ENCODE data around the gene KRTAP1-3.
"Not testable (repeated sequence)": the region's sequence is repeated elsewhere in the genome, so short reads cannot be mapped to it uniquely, and the experiment has no call there.

KRTAP1-3 gene

DNA sequence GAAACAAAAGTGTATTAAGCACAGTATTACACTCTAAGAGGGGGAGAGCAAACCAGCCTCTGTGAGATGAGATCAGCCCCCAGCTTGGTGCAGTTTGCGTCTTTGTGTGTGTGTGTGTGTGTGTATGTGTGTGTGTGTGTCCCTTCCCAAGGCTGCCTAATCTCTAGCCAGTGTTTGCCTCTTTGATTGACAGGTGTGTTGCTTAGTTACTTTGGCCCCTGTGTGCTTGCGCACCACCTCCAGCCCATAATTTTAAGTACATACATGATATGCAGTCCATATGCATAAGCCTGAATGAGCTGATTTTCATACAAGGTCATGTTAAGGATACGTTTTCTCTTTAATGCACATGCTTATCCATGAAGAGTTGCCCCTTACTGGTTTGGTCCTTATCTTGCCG is 32.9 kb downstream of the KRTAP1-3 start:
- H3K4me3 ChIP-seq (ENCODE audit: low read length), result no peak overlapping the region
- TF ChIP-seq, protein P1, sequence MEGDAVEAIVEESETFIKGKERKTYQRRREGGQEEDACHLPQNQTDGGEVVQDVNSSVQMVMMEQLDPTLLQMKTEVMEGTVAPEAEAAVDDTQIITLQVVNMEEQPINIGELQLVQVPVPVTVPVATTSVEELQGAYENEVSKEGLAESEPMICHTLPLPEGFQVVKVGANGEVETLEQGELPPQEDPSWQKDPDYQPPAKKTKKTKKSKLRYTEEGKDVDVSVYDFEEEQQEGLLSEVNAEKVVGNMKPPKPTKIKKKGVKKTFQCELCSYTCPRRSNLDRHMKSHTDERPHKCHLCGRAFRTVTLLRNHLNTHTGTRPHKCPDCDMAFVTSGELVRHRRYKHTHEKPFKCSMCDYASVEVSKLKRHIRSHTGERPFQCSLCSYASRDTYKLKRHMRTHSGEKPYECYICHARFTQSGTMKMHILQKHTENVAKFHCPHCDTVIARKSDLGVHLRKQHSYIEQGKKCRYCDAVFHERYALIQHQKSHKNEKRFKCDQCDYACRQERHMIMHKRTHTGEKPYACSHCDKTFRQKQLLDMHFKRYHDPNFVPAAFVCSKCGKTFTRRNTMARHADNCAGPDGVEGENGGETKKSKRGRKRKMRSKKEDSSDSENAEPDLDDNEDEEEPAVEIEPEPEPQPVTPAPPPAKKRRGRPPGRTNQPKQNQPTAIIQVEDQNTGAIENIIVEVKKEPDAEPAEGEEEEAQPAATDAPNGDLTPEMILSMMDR (conservative IDR thresholded peaks at IDR 0.05; ENCODE audit: low read depth, low read length), result no peak

DNA sequence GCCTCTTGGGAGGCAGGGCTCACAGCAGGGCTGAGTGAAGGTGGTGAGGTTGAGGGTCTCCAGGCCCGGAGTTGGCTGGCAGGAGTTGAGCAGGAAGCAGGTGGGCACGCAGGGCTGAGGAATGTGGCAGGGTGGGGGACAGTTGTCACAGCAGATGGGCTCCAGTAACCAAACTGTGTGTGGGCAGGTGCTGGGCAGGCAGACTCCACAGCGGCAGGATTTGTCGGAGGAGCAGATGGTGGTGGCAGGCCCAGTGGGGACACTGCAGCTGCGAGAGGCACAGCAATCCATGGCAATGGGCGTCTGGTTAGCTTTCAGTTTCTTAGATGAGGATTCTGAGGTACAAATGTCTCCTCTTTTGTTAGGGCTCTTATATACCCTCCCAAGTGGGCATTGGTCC is 35.1 kb downstream of the KRTAP1-3 start, which contains the start of gene KRTAP3-2:
Gene KRTAP3-2, minus strand, starts transcription at position 344 of the 400 bp plus-strand sequence. Its CDS starts 53 bp downstream, at position 291.
- not testable (repeated sequence) for DNase-seq (ENCODE audit: low read depth); H3K4me3 ChIP-seq (ENCODE audit: low read length)

More for the DNA sequence above, 32.9 kb downstream of the KRTAP1-3 start:
- DNase-seq (ENCODE audit: low read depth), result no peak

DNA sequence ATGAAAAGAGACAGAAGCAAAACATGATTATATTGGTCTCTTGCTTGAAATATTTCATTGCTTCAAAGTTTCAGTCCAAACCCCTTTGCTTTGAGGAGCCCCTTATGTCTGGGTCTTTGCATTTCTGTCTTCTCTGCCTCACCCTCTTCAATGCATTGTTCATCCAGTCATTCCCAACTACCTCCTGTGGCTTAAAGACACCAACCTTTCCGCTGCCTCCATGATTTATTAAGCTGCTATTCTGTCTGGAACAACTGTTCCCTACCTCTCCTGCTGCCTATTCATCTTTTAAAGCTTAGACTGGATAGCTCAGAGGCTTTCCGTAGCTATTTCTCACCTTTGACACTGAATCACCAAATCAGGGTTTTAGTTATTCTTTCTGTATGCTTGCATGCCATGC is 37.3 kb downstream of the KRTAP1-3 start:
- no peak overlapping the region for H3K4me3 ChIP-seq (ENCODE audit: low read length)
- DNase-seq (ENCODE audit: low read depth), result no peak
- TF ChIP-seq, protein P1 (conservative IDR thresholded peaks at IDR 0.05; ENCODE audit: low read depth, low read length), result no peak

DNA sequence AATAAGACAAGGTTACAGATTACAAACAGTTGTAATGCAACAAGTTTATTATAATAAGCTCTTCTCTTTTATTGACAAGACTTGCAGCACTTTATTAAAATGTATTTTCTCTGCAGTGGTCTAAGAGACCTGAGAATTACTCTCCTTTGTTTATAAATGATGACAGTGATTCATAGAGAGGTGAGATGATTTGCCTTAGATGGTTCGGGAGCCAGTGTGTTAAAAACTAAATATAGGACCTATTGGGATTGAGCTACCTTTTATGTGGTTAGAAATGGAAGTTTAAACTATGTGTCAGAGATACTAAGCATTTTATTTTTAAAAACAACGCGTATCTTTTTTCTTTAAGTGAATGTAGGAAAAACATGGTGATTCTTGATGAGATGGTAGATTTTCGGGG is 37.8 kb downstream of the KRTAP1-3 start:
- TF ChIP-seq, protein P1 (conservative IDR thresholded peaks at IDR 0.05; ENCODE audit: low read depth, low read length), result no peak
- H3K4me3 ChIP-seq (ENCODE audit: low read length), result no peak overlapping the region
- no peak for DNase-seq (ENCODE audit: low read depth)

DNA sequence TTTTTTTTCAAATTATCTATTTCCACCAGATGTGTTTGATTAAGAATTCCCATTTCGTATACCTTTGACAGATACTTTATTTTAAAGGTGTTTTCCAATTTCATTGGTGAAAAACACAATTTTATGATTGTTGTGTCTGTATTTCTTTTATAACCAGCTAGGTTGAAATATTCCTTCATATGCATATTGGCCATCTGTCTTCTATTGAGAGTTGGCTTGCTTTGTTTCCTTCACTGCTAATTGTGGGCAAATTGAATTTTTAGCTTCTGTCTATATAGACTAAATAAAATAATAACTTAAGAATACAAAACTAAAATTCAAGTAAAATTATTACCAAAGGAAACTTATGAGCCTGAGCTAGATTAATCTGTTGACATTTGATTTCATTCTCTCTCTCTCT is 39.6 kb downstream of the KRTAP1-3 start:
- H3K4me3 ChIP-seq (ENCODE audit: low read length), result no peak overlapping the region
- TF ChIP-seq, protein P1 (conservative IDR thresholded peaks at IDR 0.05; ENCODE audit: low read depth, low read length), result no peak

DNA sequence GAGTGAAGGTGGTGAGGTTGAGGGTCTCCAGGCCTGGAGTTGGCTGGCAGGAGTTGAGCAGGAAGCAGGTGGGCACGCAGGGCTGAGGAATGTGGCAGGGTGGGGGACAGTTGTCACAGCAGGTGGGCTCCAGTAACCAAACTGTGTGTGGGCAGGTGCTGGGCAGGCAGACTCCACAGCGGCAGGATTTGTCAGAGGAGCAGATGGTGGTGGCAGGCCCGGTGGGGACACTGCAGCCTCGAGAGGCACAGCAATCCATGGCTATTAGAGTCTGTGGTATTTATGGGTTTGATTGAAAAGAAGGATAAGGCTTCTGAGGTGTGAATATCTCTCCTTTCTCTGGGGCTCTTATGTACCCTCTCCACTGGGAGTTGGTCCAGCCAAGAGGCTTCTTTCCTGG is 40.8 kb downstream of the KRTAP1-3 start, which contains the start of gene KRTAP3-3:
Gene KRTAP3-3, minus strand, starts transcription at position 326 of the 400 bp plus-strand sequence. Its CDS starts 67 bp downstream, at position 259.
- DNase-seq (ENCODE audit: low read depth), result no peak
- TF ChIP-seq, protein P1 (conservative IDR thresholded peaks at IDR 0.05; ENCODE audit: low read depth, low read length), result no peak

More for the DNA sequence above, 39.6 kb downstream of the KRTAP1-3 start:
- DNase-seq (ENCODE audit: low read depth), result no peak

DNA sequence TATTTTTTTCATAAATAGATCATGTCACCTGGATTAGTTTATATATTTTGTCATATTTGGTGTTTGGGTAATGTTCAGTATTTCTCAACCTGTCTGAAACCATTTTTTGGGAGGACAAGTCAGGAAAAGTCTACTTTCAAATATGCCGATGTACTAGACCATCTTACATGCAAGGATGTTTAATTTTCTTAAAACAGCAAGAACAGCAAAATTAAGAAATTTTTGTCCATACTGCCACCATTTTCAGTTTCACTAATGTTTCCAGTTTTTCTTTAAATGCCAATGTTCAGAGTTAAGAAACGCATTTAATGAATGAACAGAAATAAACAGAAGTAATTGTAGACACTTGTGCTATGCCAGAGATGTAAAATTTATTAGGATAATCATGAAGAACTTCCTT is 41.6 kb downstream of the KRTAP1-3 start:
- DNase-seq (ENCODE audit: low read depth), result no peak
- no peak overlapping the region for H3K4me3 ChIP-seq (ENCODE audit: low read length)
- TF ChIP-seq, protein P1 (conservative IDR thresholded peaks at IDR 0.05; ENCODE audit: low read depth, low read length), result no peak

More for the DNA sequence above, 40.8 kb downstream of the KRTAP1-3 start, which contains the start of gene KRTAP3-3:
- H3K4me3 ChIP-seq (ENCODE audit: low read length), result no peak within 1 kb of the TSS

Measured in retinal pigment epithelial cell (primary cell).